Uterus (tissue), 4 donors: ENCODE data around the gene MTHFD2L. TPM values are rescaled to one million over a fixed set of nuclear protein-coding genes. Genes with fewer than 3 reads are reported as not detected.

Experiments used
- DNase-seq, 2 donors: peaks; one replicate each; pipeline ENCODE4 v3.0.0-alpha.2; 2019 to 2020
- H3K27ac ChIP-seq, 2 donors: fragments of 200-600 bp; sonication (generic); 1 replicate in 1 of 2; 2 replicates in 1 of 2; pipeline ENCODE4 v1.5.1; 2016 to 2018
- H3K27me3 ChIP-seq, 2 donors: fragments of 200-600 bp; sonication (generic); one replicate each; pipeline ENCODE4 v1.5.1; 2018 to 2019; ENCODE audit warnings: control low read depth in 1 of 2
- H3K36me3 ChIP-seq, 2 donors: fragments of 200-600 bp; sonication (generic); one replicate each; pipeline ENCODE4 v1.5.1; 2019; ENCODE audit warnings: control low read depth in 1 of 2
- H3K4me1 ChIP-seq, 2 donors: fragments of 200-600 bp; sonication (generic); one replicate each; pipeline ENCODE4 v1.5.1; 2018 to 2019; ENCODE audit warnings: control low read depth in 1 of 2
- H3K4me3 ChIP-seq, 2 donors: fragments of 200-600 bp; sonication (generic); 1 replicate in 1 of 2; 2 replicates in 1 of 2; pipeline ENCODE4 v1.5.1; 2018 to 2019; ENCODE audit warnings: mild to moderate bottlenecking in 1 of 2
- H3K9me3 ChIP-seq, 2 donors: fragments of 200-600 bp; sonication (generic); one replicate each; pipeline ENCODE4 v1.5.1; 2019; ENCODE audit warnings: control low read depth in 1 of 2
- CTCF ChIP-seq, 4 experiments: fragments of 200-600 bp in 2 of 4; fragments of 450-650 bp in 2 of 4; sonication (generic) in 2 of 4; IDR thresholded peaks; one replicate each; pipeline ENCODE4 v1.5.1; 2016 to 2019; ENCODE audit warnings: antibody characterized with exemption in 4 of 4, mild to moderate bottlenecking in 2 of 4, moderate library complexity in 1 of 4
- POLR2A ChIP-seq, 2 donors: fragments of 450-650 bp; IDR thresholded peaks; one replicate each; pipeline ENCODE4 v1.6.1; 2016; ENCODE audit warnings: antibody characterized with exemption in 2 of 2, mild to moderate bottlenecking in 1 of 2, moderate library complexity in 1 of 2
- intact Hi-C: fragments of 100-400 bp; cut with DNase I; formaldehyde crosslinking; loops from one replicate; pipeline ENCODE4 v1.15.1; 2023; ENCODE audit warnings: low total_unique reads
- total RNA-seq, 4 donors: library from RNA; depleted of rRNA in 3 of 4; stranded (reverse); fragments of >200 nt in 3 of 4; gene quantifications; one replicate each; pipeline versions ENCODE4 v1.1.0 to v1.2.4, GENCODE V29; 2014 to 2023
- donor health status: DM: yes; HTN: yes; CAD: no.

The MTHFD2L gene
- total RNA-seq, 4 donors from 2014 or later: 2.4 to 32.5 (median 12.9) TPM

DNA sequence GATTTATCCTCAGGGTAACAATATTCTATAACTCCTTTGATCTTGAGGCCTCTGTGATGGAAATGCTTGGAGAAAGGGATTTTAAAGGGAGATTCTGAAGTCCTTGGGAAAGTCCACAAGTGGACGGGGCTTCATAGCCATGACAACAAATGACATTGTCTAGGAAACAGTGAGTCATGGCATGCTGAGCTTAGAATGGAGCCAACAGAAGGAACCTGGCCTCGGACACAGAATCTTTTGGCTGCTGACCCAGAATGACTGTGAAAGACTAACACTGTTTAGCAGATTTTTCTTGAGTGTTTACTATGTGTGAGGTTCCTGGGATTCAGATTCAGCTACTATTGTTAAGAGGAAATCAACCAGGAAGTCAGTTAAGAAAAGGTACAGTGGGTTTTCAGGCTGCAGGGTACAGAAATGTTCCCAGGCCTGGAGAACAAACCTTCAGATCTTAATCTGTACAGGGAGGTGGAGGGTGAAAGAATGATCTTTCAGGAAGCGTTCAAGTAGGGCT, 40.8 kb upstream of the MTHFD2L start:
- TF ChIP-seq POLR2A (IDR thresholded peaks at IDR 0.05) (no peak), CTCF (IDR thresholded peaks at IDR 0.05) (no peak)
- Histone ChIP-seq H3K9me3 (no peaks in the 10 kb centered on the region), H3K4me3 (no peak overlapping the region), H3K4me1 (no peaks in the 10 kb centered on the region), H3K36me3 (no peaks in the 10 kb centered on the region), H3K27ac (peak overlapping the region; percentile 18 to 42), H3K27me3 (no peaks in the 10 kb centered on the region)
- peak; percentile 60 to 70 for DNase-seq
- intact Hi-C loops: no loop called here

- intact Hi-C loops: no loop called here
- H3K27ac ChIP-seq: no peak overlapping the region
- no peak for DNase-seq
- no peaks in the 10 kb centered on the region for H3K36me3 ChIP-seq
- H3K4me3 ChIP-seq: no peak overlapping the region
- H3K4me1 ChIP-seq: no peaks in the 10 kb centered on the region
- H3K27me3 ChIP-seq: no peaks in the 10 kb centered on the region
- TF ChIP-seq CTCF (IDR thresholded peaks at IDR 0.05) (no peak), POLR2A (IDR thresholded peaks at IDR 0.05) (no peak)
- no peaks in the 10 kb centered on the region for H3K9me3 ChIP-seq
Observed at GRCh38 chr4:74118600-74119338, 39.1 kb upstream of the MTHFD2L start.

DNA sequence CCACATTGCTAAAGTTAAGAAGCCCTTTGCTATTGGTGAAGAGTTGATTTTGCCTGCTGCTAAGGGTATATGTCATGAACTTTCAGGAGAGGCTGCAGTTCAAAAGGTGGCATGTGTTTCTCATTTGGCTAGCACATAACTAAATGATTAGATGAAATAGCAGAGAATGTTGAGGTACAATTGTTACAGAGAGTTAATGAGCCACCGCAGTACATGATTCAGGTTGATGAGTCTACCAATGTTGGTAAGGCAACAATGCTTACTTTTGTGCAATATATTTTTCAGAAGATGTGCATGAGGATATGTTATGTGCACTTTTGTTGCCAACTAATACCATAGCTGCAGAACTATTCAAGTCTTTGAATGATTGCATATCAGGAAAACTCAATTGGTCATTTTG, 37.8 kb upstream of the MTHFD2L start:
- Histone ChIP-seq H3K27me3 (no peaks in the 10 kb centered on the region), H3K4me1 (no peaks in the 10 kb centered on the region), H3K36me3 (no peaks in the 10 kb centered on the region), H3K27ac (no peak overlapping the region), H3K4me3 (no peak overlapping the region), H3K9me3 (no peaks in the 10 kb centered on the region)
- intact Hi-C loops: no loop called here
- no peak for DNase-seq
- TF ChIP-seq POLR2A (IDR thresholded peaks at IDR 0.05) (no peak), CTCF (IDR thresholded peaks at IDR 0.05) (no peak)

DNA sequence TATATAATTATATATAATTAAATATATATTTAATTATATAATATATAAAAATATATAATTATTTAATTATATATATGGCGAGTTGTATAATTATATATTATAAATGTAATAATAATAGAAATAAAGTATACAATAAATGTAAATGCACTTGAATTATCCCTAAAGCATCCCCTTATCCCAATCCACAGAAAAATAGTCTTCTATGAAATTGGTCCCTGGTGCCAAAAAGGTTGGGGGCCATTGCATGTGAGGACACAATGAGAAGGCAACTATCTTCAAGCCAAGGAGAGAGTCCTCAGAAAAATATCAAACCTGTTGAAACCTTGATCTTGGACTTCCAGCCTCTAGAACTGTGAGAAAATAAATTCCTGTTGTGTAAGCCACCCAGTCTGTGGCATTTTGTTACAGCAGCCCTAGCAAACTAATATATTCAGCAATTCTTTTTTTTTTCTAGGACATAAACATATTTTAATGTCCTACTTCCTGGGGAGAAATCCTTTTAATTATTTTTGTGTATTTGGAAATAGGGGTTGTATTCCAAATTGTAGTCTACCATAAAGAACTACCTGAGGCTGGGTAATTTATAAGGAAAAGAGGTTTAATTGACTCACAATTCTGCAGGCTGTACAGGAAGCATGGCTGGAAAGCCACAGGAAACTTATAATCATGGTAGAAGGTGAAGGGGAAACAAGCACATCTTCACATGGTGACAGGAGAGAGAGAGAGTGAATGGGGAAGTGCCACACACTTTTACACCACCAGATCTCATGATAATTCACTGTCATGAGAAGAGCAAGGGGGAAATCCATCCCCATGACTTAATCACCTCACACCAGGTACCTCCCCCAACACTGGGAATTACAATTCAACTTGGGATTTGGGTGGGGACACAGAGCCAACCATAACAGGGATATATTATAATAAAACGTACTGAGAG, 36.0 kb upstream of the MTHFD2L start:
- no peaks in the 10 kb centered on the region for H3K36me3 ChIP-seq
- H3K27me3 ChIP-seq: no peaks in the 10 kb centered on the region
- intact Hi-C loops: no loop called here
- no peak overlapping the region for H3K27ac ChIP-seq
- TF ChIP-seq CTCF (IDR thresholded peaks at IDR 0.05) (no peak), POLR2A (IDR thresholded peaks at IDR 0.05) (no peak)
- DNase-seq: no peak
- no peaks in the 10 kb centered on the region for H3K9me3 ChIP-seq
- H3K4me1 ChIP-seq: no peaks in the 10 kb centered on the region
- no peak overlapping the region for H3K4me3 ChIP-seq
